HG03558 (cell line): ENCODE results near the gene SPECC1L.
"Not testable (repeated sequence)": the region's sequence is repeated elsewhere in the genome, so short reads cannot be mapped to it uniquely, and the experiment has no call there.

Experiments
- ATAC-seq: cut with Tn5 transposase; IDR thresholded peaks from one replicate; pipeline ENCODE4 v1.9.1; 2021; ENCODE audit warnings: moderate number of reproducible peaks; ENCODE audit not compliant: unreplicated experiment; ENCODE audit errors: extremely low read depth

The SPECC1L gene

GRCh38 chr22:24282401-24282800 lies 11.8 kb downstream of the SPECC1L start:
- ATAC-seq: no peak

- ATAC-seq: no peak
These were observed 14.1 kb downstream of the SPECC1L start for GRCh38 chr22:24284747-24285203.

GRCh38 chr22:24285245-24285644 lies 14.6 kb downstream of the SPECC1L start:
- ATAC-seq: no peak

- not testable (repeated sequence) for ATAC-seq
These were observed 16.6 kb downstream of the SPECC1L start for GRCh38 chr22:24287212-24287611.

GRCh38 chr22:24287801-24288200 lies 17.2 kb downstream of the SPECC1L start:
- not testable (repeated sequence) for ATAC-seq

- no peak for ATAC-seq
These were observed 18.5 kb downstream of the SPECC1L start for GRCh38 chr22:24289114-24289513.

- no peak for ATAC-seq
These were observed 19.1 kb downstream of the SPECC1L start for GRCh38 chr22:24289741-24290163.

- no peak for ATAC-seq
These were observed 19.8 kb downstream of the SPECC1L start for GRCh38 chr22:24290459-24290858.

GRCh38 chr22:24291515-24292201 lies 21.0 kb downstream of the SPECC1L start:
- no peak for ATAC-seq

- not testable (repeated sequence) for ATAC-seq
These were observed 21.7 kb downstream of the SPECC1L start for GRCh38 chr22:24292202-24292830.

- ATAC-seq: not testable (repeated sequence)
These were observed 24.3 kb downstream of the SPECC1L start for GRCh38 chr22:24294913-24295312.

- ATAC-seq: not testable (repeated sequence)
These were observed 28.0 kb downstream of the SPECC1L start for GRCh38 chr22:24298497-24299155.

- not testable (repeated sequence) for ATAC-seq
These were observed 29.9 kb downstream of the SPECC1L start for GRCh38 chr22:24300522-24300921.

GRCh38 chr22:24302591-24302990 lies 32.0 kb downstream of the SPECC1L start:
- ATAC-seq: no peak

GRCh38 chr22:24303007-24303406 lies 32.4 kb downstream of the SPECC1L start:
- no peak for ATAC-seq

GRCh38 chr22:24304062-24304675 lies 33.5 kb downstream of the SPECC1L start:
- ATAC-seq: no peak

- no peak for ATAC-seq
These were observed 34.6 kb downstream of the SPECC1L start for GRCh38 chr22:24305260-24305692.

- ATAC-seq: no peak
These were observed 40.3 kb downstream of the SPECC1L start for GRCh38 chr22:24310969-24311368.

- ATAC-seq: no peak
These were observed 44.8 kb downstream of the SPECC1L start for GRCh38 chr22:24315367-24315966.

- ATAC-seq: not testable (repeated sequence)
These were observed 45.6 kb downstream of the SPECC1L start for GRCh38 chr22:24316264-24316663.
